HG03108 (cell line): Measurements from ENCODE around the gene BICRA.
"Not testable (repeated sequence)": the region's sequence is repeated elsewhere in the genome, so short reads cannot be mapped to it uniquely, and the experiment has no call there.

Experiments used
- ATAC-seq: cut with Tn5 transposase; IDR thresholded peaks from one replicate; pipeline ENCODE4 v1.9.1; 2021; ENCODE audit warnings: moderate library complexity; ENCODE audit not compliant: unreplicated experiment

BICRA gene

DNA sequence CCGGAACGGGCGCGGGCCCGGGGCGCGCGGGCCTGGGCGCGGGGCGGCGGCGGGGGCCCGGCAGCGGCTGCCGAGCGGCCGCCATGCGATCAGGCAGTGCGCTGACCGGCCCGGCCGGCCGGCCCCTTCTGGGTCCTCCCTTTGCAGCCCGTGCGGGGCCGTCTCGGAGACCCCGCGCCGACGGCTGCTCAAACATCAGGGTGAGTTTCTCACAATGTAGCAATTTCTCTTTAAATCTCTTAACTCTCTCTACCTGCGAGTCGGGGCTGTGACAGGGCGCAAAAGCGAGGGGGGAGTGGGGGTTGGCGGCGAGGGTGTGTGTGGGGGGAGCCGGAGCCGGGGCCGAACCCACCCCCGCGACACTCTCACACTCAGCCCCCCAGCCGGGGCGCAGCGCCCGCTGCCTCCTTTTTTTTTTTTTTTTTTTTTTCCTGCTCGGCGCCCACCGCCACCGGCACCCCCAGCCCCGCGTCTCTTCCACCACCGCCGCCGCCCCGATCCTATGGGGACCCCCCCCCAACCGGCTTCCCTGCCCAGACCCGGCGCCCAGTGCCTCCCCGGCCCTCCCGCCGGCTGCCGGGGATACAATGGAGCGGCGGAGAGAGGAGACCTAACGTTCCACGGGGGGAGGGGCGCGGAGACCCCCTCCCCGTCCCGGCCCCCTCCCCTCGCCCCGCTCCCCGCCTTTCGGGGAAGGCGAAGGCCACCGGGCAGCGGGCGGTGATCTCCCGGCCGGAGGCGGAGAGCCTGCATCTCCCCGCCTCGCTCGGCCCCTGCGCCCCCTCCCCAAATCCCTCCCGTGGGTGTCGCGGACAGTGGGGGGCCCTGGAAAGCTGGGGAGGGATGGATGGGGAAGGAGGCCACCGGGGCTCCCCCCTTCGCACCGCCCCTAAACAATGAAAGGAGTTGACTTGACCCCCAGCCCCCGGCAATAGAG, at the start of gene BICRA:
TSS of gene BICRA (plus strand) at position 166 of the 937 bp plus-strand sequence. CDS start 64,441 bp downstream, outside the sequence.
- peak; percentile 35 for ATAC-seq

DNA sequence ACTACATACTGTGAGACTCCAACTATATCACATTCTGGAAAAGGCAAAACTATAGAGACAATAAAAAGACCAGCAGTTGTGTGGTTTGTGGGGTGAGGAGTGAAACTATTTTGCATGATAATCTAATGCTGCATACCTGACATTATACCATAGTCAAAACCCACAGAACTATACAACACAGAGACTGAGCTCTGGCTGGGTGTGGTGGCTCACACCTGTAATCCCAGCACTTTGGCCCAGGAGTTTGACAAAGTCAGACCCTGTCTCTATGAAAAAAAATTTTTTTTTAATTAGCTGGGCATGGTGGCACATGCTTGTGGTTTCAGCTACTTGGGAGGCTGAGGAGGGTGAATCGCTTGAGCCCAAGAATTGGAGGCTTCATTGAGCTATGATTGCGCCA, 47.9 kb upstream of the BICRA start:
- no peak for ATAC-seq

DNA sequence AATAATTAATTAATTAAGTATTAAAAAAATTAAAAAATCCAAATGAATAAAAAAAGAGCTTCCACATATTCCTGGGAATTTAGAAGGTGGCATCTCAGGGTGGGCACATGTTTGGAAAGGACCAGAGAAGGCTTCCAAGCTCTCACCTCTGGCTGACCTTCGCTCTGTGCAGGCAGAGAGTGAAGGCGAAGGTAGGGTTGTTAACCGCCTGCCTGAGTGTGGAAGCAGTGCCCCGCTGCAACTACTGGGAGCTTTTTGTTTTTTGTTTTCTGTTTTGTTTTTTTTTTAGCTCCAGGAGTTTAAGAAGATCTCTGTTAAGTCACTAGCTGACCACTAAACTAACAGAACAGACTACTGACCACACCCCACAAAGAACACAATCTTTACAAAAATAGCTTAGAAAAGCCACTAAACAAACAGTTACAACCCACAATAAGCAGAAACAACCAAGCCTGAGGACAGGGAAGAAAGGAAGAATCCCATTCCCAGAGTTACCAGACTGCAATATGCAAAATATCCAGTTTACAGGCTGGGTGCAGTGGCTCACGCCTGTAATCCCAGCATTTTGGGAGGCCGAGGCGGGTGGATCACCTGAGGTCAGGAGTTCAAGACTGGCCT, 47.4 kb upstream of the BICRA start:
- ATAC-seq: no peak

DNA sequence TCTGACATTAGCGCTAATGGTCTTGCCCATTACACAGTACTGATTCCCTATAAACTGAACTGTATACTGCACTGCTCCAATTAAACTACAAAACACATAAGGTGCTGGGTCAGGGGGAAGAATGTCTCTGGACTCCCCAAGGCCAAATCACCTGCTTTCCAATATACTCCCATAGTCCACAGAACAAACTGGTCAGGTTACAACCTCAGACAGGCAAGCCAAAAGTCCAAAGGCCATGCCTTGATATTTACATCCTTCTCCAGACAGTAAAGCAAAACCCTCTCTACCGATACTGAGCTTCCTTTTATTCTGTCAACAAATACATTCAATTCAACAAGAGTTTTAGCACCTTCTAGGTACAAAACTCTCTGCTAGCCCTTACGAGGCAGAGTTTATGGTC, 44.9 kb upstream of the BICRA start:
- ATAC-seq: no peak

DNA sequence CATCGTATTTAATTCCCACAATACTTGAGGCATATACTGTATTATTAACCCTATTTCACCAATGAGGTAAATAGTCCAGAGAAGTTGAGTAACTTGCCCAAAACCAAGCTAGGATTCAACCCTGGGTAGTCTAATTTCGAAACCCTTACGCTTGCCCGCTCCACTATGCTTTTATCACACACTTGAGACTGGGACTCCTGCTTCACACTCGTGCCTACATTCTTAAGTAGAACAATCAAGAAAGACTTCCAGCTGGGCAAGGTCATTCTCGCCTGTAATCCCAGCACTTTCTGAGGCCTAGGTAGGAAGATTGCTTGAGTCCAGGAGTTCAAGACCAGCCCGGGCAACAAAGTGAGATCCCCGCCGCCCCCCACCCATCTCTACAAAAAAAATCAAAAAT, 39.6 kb upstream of the BICRA start:
- ATAC-seq: no peak

DNA sequence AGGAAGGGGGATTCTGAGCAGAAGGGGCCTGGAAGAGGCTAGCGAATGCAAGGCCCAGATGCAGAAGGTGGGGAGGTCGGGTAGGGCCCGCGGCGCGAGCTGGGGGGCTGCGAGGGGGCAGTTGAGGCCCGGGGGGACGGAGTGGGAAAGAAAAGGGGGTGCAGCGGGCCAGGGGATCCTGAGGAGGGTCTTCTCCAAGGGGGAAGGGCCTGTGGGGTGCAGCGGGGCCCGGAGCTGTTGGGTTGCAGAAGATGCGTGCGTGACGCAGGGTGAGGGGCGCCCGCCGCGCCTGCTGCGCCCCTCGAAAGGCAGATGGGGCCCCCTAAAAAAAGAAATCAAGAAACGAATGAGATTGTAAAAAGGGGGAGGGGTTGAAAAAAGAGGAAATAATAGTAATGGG, 36.3 kb upstream of the BICRA start:
- no peak for ATAC-seq

DNA sequence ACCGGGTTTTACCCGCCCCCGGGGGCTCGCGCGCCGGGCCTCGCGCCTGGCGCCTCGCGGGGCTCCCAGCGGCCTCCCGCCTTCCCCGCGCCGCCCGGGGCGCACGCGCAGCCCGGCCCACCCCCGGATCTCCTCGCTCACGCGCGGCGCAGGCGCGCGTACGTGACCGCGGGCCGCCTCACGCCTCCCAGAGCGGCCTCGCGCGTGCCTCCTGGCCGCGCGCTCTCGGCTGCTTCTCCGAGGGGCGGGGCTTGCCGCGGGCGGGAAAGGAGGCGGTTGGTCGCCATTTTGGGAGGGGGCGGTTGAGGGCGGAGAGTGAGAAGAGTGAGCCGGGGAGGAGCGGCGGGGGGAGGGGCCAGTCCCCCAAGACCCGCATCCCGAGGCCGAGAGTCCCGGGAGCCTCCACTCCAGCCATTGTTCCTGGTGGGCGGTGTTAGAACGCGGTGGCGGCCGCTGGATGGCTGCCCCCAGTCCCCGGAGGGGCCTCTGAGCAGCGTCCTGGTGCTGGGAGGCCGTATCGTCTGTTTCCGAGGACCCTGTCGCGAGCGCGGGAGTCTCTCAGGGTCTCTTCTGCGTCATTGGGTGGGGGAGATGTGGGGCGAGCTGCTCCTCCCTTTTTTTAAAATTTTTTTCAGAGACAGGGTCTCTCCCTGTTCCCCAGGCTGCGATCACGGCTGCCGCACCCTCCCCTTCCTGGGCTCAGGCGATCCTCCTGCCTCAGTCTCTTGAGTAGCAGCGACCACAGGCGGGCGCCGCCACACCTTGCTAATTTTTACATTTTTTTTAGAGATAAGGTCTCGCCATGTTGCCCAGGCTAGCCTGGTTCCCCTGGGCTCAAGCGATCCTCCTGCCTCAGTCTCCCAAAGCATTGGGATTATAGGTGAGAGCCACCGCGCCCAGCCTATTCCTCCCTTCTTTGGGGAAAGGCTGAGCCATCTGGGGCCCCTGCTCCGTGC, 35.6 kb upstream of the BICRA start, which contains the start of gene ZNF541:
TSS of gene ZNF541 (minus strand) at position 78 of the 956 bp plus-strand sequence. CDS start 17,292 bp downstream, outside the sequence.
- ATAC-seq: no peak

DNA sequence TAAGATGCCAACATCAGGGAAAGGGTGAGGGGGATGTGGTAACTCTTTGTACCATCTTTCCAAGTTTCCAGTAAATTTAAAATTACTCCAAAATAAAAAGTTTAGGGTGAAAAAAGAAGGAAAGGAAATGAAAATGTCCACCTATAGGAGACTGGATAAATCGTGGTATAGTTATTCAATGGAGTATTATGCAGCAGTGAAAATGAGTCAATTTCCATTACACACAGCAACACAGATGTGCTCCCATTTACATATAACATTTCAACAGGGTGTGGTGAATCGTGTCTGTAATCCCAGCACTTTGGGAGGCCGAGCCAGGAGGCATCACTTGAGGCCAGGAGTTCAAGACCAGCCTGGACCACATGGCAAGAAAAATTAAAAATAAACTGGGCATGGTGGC, 28.5 kb upstream of the BICRA start:
- ATAC-seq: no peak

DNA sequence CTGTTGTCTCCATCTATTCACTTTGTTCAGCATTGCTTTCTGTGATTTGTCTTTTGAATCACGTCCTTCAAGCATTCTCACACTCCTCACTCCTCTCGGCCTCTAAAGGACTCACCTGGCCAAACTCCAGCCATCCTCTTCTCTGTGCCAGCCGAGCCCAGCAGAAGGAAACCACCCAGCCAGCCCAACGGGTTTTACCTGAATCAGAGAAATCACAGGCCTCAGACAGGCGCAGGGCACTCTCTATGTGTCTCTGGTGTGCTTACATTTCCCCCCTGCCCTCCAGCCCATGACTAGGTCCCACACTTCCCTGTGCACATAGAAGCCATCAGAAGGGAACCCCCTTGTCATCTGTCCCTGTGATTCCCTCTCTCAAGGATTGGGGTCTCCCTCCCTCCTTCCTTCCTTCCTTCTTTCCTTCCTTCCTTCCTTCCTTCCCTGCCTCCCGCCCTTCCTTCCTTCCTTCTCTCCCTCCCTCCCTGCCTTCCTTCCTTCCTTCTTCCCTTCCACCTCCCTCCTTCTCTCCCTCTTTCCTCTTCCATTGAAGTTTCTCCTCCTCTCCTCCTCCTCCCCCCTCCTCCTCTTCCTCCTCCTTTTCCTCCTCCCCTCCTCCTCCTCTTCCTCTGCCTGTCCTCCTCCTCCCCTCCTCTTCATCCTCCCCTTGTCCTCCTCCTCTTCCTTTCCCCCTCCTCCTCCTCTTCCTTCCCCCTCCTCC, 27.2 kb upstream of the BICRA start:
- no peak for ATAC-seq

DNA sequence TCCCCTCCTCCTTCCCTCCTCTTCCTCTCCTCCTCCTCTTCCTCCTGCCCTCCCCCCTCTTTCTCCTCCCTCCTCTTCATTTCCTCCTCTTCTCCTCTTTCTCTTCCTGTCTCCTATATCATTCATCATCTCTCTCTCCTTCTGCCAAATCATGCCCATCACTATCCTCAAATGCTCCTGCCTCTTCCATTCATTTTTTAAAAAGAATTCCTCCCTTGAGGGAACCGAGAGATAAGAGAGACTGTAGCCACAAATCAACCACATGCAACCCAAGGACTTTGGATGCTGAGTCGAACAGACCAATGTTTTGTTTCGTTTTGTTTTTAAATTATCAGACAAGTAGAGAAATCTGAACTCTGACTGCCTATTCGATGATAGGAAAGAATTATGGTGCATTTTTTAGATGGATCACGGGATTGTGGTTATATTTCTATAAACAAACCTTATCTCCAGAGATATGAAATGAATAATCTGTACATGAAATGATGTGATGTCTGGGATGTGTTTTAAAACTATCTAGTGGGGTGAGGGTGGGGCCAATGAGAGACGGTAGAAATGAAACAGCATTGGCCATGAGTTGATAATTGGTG, 26.5 kb upstream of the BICRA start:
- ATAC-seq: no peak

DNA sequence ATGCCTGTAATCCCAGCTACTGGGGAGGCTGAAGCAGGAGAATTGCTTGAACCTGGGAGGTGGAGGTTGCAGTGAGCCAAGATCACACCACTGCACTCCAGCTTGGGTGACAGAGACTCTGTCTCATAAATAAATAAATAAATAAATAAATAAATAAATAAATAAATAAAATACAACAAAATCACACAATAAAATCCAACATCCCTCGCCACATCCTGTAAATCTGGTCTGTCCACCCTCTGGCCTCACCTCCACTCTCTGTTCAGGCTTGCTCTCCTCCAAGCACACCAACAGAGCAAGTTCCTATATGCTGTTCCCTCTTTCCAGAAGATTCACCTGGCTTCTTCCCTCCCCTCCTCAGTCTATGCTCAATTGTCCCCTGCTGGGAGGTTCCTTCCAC, 25.8 kb upstream of the BICRA start:
- ATAC-seq: not testable (repeated sequence)

DNA sequence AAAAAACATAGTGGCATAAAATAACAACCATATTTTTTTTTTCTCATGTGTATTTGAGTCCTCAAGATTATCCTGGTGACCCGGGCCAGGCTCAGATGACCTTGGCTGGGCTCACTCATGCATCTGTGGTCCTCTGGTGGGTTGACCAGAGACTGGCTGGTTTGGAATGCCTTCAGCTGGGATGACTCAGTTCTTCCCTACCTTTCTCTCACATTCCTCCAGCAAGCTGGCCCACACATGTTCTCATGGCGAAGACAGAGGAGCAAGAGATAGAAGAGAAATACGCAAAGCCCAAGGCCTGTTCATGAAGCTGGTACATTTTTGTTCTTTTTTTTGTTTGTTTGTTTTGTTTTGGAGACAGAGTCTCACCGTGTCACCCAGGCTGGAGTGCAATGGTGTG, 21.6 kb upstream of the BICRA start:
- no peak for ATAC-seq

DNA sequence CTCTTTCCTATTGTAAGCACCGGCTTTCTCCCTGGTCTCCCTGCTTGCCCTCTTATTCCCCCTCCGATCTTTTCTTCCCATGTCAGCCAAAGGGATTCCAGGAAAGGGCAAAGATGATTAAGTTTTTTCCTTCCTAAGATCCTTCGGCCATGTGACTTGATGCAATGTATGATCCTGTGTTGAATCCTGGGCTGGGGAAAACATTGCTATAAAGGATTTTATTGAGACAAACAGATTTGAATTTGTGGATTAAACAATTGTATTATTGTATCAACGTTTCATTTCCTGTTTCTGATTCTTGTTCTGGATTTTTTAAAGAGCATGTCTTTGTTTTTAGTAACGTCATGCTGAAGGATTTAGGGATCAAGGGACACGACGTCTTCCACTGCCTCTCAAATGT, 19.1 kb upstream of the BICRA start:
- no peak for ATAC-seq

DNA sequence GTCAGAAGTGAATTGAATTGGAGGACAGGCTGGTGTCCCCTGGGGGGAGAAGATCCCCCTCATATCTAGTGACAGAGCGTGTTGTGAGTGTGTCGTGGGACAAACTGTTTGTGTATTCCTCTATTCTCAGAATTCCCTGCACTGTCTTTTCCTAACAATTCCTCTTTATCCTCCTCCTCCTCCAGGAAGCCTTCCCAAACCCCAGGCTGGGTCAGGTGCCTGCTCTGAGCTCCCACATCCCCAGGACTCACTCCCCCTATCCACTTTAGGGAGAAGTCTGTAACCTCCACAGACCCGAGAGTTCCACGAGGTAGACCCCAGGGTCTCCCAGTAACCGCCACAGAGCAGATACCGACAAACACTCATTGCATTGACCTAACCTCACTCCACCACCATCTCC, 15.1 kb upstream of the BICRA start:
- no peak for ATAC-seq

DNA sequence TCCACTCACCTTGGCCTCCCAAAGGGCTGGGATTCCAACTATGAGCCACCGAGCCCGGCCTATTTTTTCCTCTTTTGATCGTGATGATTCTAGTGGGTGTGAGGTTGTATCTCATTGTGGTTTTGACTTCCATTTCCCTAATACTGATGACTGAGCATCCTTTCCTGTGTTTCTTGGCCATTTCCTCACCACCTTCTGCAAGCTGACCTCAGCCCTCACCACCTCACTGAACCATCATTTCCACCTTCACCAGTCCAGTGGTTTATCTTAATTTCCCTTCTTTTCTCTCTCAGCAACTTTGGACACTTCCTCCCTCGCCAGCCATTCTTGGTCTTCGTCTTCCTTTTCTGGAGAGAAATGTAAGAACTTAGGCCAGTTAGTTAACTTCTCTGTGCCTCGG, 13.0 kb upstream of the BICRA start:
- ATAC-seq: no peak

DNA sequence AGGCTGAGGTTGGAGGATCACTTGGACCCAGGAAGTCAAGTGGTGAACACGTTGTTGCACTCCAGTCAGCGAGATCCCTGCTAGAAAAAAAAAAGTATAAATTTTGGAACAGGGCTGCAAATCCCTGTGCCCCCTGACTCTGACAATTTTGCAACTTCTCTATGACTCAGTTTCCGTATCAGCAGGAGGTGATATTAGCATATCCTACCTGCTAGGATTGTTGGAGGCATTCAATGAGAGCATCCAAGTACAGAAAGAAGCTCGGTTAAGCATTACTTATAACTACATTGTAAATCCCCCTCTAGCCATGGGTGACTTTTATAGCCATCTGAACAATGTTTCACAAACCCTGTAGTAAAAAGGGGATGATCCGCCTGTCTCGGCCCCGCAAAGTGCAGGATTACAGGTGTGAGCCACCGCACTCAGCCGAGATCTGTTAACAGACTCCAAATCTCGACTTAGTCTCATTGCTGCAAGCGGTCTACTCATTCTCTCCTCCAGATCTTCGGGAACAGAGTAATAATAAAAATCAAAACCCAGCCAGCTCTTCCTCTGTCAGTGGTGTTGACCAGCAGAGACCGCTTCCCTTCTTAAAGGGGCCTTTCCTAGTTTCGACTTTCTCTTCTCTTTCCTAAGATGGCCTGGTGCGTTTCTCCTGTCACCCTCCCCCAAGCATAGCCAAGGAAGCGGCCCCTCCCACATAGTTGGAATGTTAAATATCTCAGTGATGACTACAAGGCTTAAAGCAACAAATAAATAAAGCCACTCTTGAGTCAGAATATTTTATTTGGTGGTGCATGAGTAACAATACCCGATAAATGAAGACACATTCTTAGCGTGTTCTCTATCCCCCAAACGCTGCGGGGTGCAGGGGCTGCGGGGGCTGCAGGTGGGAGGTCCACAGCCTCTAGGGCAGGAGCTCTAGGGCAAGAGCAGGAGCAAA, 10.3 kb upstream of the BICRA start:
- ATAC-seq: no peak

DNA sequence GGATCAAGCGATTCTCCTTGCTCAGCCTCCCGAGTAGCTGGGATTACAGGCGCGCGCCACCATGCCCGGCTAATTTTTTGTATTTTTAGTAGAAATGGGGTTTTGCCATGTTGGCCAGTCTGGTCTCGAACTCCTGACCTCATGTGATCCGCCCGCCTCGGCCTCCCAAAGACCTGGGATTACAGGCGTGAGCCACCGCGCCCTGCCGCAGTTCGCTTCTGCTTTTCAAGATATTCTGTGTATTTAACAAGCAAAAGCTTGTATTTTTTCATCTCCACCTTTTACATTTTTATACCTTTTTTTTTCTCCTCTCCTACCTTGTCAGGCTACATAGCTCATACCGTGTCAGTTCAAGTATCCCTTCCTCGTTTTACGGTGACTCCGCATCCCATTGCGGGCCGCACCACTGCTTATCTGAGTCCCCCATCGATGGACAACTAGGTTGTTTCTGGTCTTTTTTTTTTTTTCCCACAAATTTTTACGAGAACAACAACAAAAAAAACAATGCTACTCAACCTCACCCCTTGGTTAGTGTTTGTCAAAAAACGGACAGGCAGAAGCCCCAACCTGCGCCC, 9.2 kb upstream of the BICRA start:
- not testable (repeated sequence) for ATAC-seq
